Type B pancreatic cell (in vitro differentiated cells): Measurements from ENCODE around the gene HOXA6. TPM values are rescaled to one million over a fixed set of nuclear protein-coding genes. Genes with fewer than 3 reads are reported as not detected.

Source experiments
- DNase-seq: peaks from one replicate; pipeline ENCODE4 v3.0.0; 2021; ENCODE audit warnings: mixed read lengths; ENCODE audit not compliant: unreplicated experiment; ENCODE audit errors: extremely low spot score
- H3K27ac Mint-ChIP-seq: 2 replicates; pipeline ENCODE4 v1.8.0; 2021; ENCODE audit warnings: mild to moderate bottlenecking, mixed read lengths
- H3K27me3 Mint-ChIP-seq: 2 replicates; pipeline ENCODE4 v1.8.0; 2021; ENCODE audit warnings: mixed read lengths
- H3K36me3 Mint-ChIP-seq: 2 replicates; pipeline ENCODE4 v1.8.0; 2021; ENCODE audit warnings: mixed read lengths
- H3K4me1 Mint-ChIP-seq: one replicate; pipeline ENCODE4 v1.8.0; 2021; ENCODE audit warnings: mixed read lengths; ENCODE audit not compliant: unreplicated experiment
- H3K4me3 Mint-ChIP-seq: 2 replicates; pipeline ENCODE4 v1.8.0; 2021; ENCODE audit warnings: mild to moderate bottlenecking, mixed read lengths
- H3K9me3 Mint-ChIP-seq: 2 replicates; pipeline ENCODE4 v1.8.0; 2021; ENCODE audit warnings: mixed read lengths
- CTCF ChIP-seq: fragments of 200-600 bp; sonication (generic); conservative IDR thresholded peaks from 2 replicates; pipeline ENCODE4 v1.5.0; 2021; ENCODE audit warnings: antibody characterized with exemption, mild to moderate bottlenecking
- long read RNA-seq: library from polyadenylated mRNA; unstranded; transcript quantifications from one replicate; pipeline ENCODE4 v2.0.0, GENCODE V29; 2020
- total RNA-seq: library from RNA; stranded (reverse); gene quantifications from 2 replicates; pipeline ENCODE4 v1.2.1, GENCODE V29; 2021; ENCODE audit warnings: low replicate concordance

The HOXA6 gene
- 4.2 and 10.9 TPM in 2 replicates for total RNA-seq
- long read RNA-seq: 0 reads

GRCh38 chr7:27147199-27148030 lies at the start of gene HOXA6:
HOXA6 (minus strand) TSS chr7:27147774; CDS start chr7:27147749, 25 bp downstream.
- peak; percentile 76 for DNase-seq
- peaks cover 78% of the 10 kb centered on the region for H3K27me3 Mint-ChIP-seq
- H3K9me3 Mint-ChIP-seq: no peaks in the 10 kb centered on the region
- H3K4me3 Mint-ChIP-seq: peak within 1 kb of the TSS; percentile 99
- TF ChIP-seq CTCF: no peak
- peak within 1 kb of the TSS; percentile 88 for H3K27ac Mint-ChIP-seq
- peaks cover 34% of the 10 kb centered on the region for H3K4me1 Mint-ChIP-seq
- peaks cover 17% of the 10 kb centered on the region for H3K36me3 Mint-ChIP-seq

GRCh38 chr7:27196287-27196767 lies 48.8 kb upstream of the HOXA6 start:
- Mint-ChIP-seq H3K4me3 (peak overlapping the region; percentile 68), H3K36me3 (no peaks in the 10 kb centered on the region), H3K27me3 (peaks cover 93% of the 10 kb centered on the region), H3K27ac (no peak overlapping the region), H3K4me1 (peaks cover 7% of the 10 kb centered on the region), H3K9me3 (no peaks in the 10 kb centered on the region)
- peak; percentile 95 for TF ChIP-seq CTCF
- DNase-seq: peak; percentile 83

- TF ChIP-seq CTCF: no peak
- Mint-ChIP-seq H3K27ac (no peak overlapping the region), H3K4me3 (no peak overlapping the region), H3K36me3 (no peaks in the 10 kb centered on the region), H3K27me3 (peaks cover 95% of the 10 kb centered on the region), H3K9me3 (no peaks in the 10 kb centered on the region), H3K4me1 (no peaks in the 10 kb centered on the region)
- DNase-seq: no peak
Measured at GRCh38 chr7:27194686-27195379, 47.3 kb upstream of the HOXA6 start.

- Mint-ChIP-seq H3K27me3 (peaks cover 98% of the 10 kb centered on the region), H3K9me3 (no peaks in the 10 kb centered on the region), H3K4me1 (no peaks in the 10 kb centered on the region), H3K27ac (no peak overlapping the region), H3K36me3 (no peaks in the 10 kb centered on the region), H3K4me3 (peak overlapping the region; percentile 59)
- TF ChIP-seq CTCF: no peak
- DNase-seq: no peak
Measured at GRCh38 chr7:27194002-27194352, 46.4 kb upstream of the HOXA6 start.

GRCh38 chr7:27193335-27194001 lies 45.9 kb upstream of the HOXA6 start:
- Mint-ChIP-seq H3K4me1 (peaks cover 3% of the 10 kb centered on the region), H3K27ac (no peak overlapping the region), H3K27me3 (peaks cover 98% of the 10 kb centered on the region), H3K36me3 (no peaks in the 10 kb centered on the region), H3K9me3 (no peaks in the 10 kb centered on the region), H3K4me3 (peak overlapping the region; percentile 59)
- no peak for TF ChIP-seq CTCF
- DNase-seq: peak; percentile 51
